ENCODE measurements around the gene EPDR1.

Gene EPDR1

GRCh38 chr7:37920305-37920848, at the start of gene EPDR1:
Gene EPDR1 (plus strand): TSS chr7:37920640. CDS start chr7:37920940, 300 bp downstream.
- DNase-seq (ENCODE audit: low spot score), result peak; percentile 15

- no peak for DNase-seq (ENCODE audit: low spot score)
These were observed 38.4 kb upstream of the EPDR1 start for GRCh38 chr7:37882086-37882485.

GRCh38 chr7:37893359-37893758, 27.1 kb upstream of the EPDR1 start:
- no peak for DNase-seq (ENCODE audit: low spot score)

- no peak for DNase-seq (ENCODE audit: low spot score)
These were observed 25.8 kb upstream of the EPDR1 start for GRCh38 chr7:37894671-37895070.

- DNase-seq (ENCODE audit: low spot score), result no peak
These were observed 20.7 kb upstream of the EPDR1 start for GRCh38 chr7:37899712-37900247.

- peak; percentile 67 for DNase-seq (ENCODE audit: low spot score)
These were observed 19.1 kb upstream of the EPDR1 start for GRCh38 chr7:37901236-37901827.

GRCh38 chr7:37901890-37902524, 18.4 kb upstream of the EPDR1 start:
- DNase-seq (ENCODE audit: low spot score), result no peak

- no peak for DNase-seq (ENCODE audit: low spot score)
These were observed 12.1 kb upstream of the EPDR1 start for GRCh38 chr7:37908221-37908788.

- no peak for DNase-seq (ENCODE audit: low spot score)
These were observed 7.7 kb upstream of the EPDR1 start for GRCh38 chr7:37912756-37913155.

GRCh38 chr7:37915438-37915837, 5.0 kb upstream of the EPDR1 start:
- peak; percentile 21 for DNase-seq (ENCODE audit: low spot score)

GRCh38 chr7:37916017-37916672, 4.3 kb upstream of the EPDR1 start:
- DNase-seq (ENCODE audit: low spot score), result no peak

GRCh38 chr7:37916673-37917660, 3.5 kb upstream of the EPDR1 start, which contains the start of gene SFRP4:
Gene SFRP4 (minus strand): TSS chr7:37916817. CDS start chr7:37916537, 280 bp downstream.
- DNase-seq (ENCODE audit: low spot score), result peak; percentile 67

- no peak for DNase-seq (ENCODE audit: low spot score)
These were observed 1.9 kb upstream of the EPDR1 start for GRCh38 chr7:37918526-37918925.

- DNase-seq (ENCODE audit: low spot score), result no peak
These were observed 687 bp downstream of the EPDR1 start for GRCh38 chr7:37920849-37921805.

GRCh38 chr7:37921876-37922275, 1.4 kb downstream of the EPDR1 start:
- no peak for DNase-seq (ENCODE audit: low spot score)

GRCh38 chr7:37923996-37924395, 3.6 kb downstream of the EPDR1 start:
- no peak for DNase-seq (ENCODE audit: low spot score)

- no peak for DNase-seq (ENCODE audit: low spot score)
These were observed 4.1 kb downstream of the EPDR1 start for GRCh38 chr7:37924491-37925041.

- DNase-seq (ENCODE audit: low spot score), result no peak
These were observed 5.2 kb downstream of the EPDR1 start for GRCh38 chr7:37925620-37926019.

GRCh38 chr7:37927773-37928444, 7.5 kb downstream of the EPDR1 start:
- DNase-seq (ENCODE audit: low spot score), result no peak
